ENCODE data around the gene RNF44.

RNF44 gene

DNA sequence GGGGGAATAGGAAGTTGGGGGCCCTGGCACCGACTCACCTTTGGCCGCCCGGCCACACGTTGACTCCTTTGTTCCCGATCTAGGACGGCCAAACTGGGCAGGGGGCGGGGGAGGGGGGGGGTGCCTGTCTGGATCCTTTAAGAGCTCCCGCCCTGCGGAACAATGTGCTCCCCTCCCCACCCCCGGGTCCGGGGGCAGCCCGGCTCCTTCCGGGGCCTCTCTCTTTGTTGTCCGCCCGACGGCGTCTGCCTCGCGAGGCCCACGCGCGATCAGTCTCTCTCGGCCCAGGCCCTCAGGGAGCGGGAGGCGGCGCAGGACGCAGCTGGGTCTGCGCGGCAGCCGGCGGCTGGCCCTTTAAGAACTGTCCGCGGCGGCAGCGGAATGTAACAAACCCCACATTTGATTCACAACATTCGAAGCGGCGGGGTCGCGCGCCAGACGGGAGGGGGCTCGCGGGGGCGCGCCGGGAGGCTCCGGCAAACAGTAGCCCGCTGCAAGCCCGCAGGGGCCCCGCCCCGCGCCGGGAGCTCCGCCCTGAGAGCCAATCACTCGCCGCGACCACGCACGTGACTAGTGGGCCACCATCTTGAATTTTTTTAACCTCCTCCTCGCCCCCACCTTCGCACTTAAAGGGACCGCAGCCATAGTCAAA is at the start of gene RNF44:
RNF44 (minus strand) TSS at position 501 of the 652 bp plus-strand sequence. CDS start 4,930 bp downstream, outside the sequence.
- DNase-seq, result peak; percentile 98

DNA sequence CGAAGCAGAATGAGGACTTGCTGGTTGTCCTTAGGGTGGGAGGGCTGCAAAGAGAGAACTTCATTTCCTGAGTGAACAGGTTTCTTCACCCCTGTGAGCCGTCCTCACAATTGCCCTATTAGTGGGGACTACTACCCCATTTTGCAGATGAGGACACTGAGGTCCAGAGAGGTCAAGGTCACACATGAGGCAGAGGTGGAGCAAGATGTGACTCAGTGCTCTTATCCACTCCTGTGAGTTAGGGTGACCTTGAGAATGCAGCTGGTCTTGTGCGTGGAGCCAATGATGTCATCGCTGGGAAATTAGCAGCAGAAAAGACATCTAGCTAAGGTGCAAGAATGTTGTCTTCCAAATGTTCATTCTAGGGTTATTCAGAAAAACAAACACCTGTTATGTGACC is 45.9 kb upstream of the RNF44 start:
- no peak for DNase-seq

DNA sequence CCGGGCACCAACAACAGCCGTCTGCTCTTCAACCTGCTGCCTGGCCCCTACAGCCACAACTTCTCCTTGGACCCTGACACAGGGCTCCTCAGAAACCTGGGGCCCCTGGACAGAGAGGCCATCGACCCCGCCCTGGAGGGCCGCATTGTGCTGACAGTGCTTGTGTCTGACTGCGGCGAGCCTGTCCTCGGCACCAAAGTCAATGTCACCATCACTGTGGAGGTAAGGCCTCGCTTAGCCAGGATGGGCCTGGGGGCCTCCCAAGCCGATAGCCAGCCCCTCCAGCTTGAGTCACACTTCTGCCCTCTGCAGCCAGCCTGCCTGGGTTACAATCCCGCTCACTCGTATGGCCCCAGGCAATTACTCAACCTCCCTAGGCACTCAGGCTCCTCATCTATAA is 44.2 kb upstream of the RNF44 start:
- DNase-seq, result no peak

DNA sequence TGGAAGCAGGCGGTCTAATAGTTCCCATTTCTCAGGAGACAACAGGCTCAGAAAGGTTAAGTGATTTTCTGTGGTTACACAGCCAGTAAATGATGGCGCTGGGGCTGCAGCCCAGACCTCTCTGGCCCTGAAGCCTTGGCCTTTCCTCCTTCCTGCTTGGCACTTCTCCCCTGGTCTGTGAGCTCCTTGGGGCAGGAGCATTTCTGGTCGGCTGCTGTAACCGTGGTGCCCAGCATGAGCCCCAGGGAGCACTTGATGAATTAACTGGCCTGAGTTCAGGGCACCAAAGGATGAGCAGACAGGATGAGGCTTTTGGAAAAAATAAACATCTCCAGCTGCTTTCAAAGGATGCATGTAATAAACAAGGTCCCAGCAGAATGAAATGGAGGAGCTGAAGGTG is 42.1 kb upstream of the RNF44 start:
- no peak for DNase-seq

DNA sequence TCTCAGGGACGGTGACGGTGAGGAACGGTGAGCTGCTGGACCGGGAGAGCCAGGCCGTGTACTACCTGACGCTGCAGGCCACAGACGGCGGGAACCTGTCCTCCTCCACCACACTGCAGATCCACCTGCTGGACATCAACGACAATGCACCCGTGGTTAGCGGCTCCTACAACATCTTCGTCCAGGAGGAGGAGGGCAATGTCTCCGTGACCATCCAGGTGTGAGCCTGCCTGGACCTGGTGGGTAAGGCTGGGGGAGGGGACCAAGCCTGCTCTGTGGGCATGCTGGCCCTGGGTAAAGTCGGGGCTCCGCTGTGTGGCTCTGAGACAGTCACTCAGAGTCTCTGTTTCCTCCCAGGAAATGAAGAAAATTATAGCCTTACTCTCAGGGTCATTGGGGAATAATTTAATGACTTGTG is 41.2 kb upstream of the RNF44 start:
- DNase-seq, result peak; percentile 59

DNA sequence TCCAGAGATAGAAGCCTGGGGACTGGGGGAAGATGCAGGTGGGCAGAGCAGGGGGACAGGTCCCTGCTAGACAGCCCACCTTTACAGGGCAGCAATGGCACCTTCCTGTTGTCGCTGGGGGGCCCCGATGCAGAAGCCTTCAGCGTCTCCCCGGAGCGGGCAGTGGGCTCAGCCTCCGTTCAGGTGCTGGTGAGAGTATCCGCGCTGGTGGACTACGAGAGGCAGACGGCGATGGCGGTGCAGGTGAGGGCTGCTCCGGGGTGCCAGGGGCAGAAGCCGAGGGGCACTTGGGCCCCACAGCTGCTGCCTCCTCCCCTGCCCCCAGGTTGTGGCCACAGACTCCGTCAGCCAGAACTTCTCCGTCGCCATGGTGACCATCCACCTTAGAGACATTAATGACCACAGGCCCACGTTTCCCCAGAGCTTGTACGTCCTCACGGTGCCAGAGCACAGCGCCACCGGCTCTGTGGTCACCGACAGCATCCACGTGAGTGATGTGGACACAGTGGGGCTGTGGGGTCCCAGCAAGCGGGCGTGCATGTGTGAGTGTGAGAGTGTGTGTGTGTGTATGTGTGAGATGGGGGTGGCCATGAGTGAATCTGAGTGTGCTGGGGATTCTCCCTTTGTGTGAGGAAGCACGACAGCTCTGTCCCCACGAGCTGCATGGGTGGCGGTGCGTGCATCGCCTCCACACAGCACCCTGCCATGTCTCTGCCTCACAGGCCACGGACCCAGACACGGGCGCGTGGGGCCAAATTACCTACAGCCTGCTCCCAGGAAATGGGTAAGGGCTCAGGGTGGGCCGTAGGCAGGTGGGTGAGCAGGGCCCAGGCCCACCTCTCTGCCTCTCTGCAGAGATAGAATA is 40.3 kb upstream of the RNF44 start:
- no peak for DNase-seq

DNA sequence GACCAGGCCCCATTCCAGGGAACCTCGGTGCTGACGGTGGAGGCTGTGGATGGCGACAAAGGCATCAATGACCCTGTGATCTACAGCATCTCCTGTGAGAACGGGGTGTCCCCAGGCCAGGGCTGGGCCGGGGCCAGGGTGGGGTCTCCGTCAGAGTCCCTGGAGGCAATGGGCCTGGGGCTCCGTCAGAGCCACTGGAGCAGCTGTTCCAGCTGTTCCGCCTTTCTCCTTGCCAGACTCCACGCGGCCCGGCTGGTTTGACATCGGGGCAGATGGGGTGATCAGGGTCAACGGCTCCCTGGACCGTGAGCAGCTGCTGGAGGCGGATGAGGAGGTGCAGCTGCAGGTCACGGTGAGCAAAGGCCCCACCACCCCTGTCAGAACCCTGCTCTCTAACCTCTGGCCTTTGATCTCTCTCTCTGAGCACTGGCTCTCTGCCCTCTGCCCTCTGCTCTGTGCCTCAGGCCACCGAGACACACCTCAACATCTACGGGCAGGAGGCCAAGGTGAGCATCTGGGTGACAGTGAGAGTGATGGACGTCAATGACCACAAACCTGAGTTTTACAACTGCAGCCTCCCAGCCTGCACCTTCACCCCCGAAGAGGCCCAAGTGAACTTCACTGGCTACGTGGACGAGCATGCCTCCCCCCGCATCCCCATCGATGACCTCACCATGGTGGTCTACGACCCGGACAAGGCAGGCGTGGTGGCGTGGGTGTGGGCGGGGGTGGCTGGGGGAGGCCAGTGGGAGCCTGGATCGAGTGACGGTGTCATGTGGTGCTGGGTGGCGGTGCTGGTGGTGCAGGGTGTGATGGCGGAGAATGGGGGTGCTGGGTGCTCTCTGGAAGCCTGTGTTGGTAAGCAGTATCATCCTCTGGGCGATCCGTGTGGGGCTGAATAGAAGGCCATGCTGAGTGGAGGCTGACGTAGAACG is 38.6 kb upstream of the RNF44 start:
- no peak for DNase-seq

DNA sequence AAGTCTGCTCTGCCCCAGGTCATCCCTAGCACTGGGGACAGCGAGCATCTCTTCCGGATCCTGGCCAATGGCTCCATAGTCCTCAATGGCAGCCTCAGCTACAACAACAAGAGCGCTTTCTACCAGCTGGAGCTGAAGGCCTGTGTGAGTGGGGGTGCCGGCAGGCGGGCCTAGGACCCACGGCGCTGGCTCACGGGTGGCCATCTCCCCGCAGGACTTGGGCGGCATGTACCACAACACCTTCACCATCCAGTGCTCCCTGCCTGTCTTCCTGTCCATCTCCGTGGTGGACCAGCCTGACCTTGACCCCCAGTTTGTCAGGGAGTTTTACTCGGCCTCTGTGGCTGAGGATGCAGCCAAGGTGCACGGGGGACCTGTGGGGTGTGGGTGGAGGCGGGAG is 37.9 kb upstream of the RNF44 start:
- no peak for DNase-seq

DNA sequence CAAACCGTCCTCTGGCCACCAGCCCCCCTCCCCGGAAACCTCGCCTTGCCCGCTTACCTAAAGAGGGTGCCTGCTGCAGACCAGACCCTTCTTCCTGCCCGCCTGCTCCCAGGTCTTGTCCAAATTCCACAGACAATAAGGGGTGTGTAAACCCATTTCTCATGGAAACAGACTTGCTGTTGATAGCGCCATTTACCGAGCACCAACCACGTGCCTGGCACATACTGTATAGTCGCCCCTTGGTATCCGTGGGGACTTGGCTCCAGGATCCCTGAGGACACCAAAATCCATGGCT is 37.0 kb upstream of the RNF44 start:
- DNase-seq, result no peak

DNA sequence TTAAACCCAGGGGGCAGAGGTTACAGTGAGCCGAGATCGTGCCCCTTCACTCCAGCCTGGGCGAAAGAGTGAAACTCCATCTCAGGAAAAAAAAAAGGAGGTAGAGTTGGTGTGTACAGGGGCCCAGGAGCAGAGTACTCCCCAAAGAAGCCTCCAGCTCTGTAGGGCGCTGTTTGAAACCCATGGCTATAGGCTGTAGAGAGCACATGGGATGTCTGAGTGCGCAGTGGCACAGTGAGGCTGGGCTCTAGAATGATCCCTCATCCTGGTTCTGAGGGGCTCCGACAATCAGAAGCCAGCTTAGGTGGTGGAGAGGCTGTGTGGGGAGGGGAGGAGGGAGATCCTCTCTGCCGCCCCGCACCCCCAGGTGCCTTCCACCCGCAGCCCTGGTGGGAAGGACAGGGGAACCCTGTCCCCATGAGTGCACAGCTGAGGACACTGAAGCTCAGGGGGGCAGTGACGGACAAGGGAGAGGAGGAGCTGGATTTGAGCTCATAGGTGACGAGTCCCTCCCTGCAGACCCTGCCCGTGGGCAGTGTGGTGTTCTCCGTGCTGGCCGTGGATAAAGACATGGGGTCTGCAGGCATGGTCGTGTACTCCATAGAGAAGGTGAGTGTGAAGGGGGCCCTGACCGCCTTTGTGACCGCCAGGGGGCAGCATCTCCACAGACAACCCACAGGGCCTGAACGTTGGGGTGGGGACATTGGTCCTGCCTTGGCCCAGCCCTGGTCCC is 36.5 kb upstream of the RNF44 start:
- peak; percentile 79 for DNase-seq

DNA sequence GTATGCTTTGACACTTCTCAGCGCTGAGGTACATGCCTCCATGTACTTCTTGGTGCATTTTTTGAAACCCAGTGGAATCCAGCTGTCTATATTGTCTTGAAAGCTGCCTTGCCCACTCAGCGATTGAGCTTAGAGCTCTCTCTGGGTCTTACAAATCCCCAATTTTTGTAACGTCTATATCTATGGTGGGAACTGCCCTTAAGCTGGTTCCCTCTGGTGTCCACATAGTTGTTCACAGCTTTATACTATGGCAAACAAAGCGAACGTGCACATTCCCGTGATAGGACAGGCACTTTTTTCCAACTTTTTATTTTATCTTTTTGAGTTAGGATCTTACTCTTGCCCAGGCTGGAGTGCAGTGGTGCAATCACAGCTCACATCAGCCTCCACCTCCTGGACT is 32.8 kb upstream of the RNF44 start:
- no peak for DNase-seq

DNA sequence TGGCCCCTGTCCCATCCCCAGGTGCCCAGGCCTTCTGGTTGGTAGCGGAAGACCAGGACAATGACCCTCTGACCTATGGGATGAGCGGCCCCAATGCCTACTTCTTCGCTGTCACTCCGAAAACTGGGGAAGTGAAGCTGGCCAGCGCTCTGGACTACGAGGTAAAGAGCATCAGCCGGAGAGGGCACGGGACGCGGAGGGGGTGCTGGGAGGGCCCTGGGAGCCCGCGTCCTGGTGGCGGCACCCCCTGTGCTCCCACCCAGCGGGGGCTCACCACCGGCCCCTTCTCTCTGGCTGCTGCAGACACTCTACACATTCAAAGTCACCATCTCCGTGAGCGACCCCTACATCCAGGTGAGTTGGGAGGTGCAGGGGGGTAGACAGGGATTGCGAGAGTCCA is 31.5 kb upstream of the RNF44 start:
- no peak for DNase-seq

DNA sequence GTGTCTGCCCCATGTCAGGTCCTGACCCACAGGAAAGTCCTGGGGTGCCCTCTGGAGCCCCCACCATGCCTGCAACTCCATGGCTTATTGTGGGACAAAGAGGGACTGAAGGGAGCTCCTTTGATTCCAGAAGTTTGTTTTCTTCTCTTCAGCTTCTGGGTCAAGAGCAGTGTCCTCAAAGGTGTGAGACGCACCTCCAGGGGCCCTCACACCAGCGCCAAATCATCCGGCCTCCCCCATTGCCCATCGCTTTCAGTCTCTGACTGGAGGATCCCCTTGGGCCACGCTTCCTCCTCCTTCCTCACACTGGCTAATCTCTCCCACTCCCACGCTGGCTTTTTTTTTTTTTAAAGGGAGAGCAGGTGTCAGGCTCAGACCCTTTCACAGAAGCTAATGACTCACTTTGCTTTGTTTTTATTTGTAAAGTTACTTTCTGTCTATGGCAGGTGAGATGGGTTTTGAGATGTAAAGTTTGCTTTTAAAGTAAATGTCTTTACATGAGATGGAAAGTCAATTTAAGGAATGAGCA is 28.6 kb upstream of the RNF44 start:
- DNase-seq, result no peak

DNA sequence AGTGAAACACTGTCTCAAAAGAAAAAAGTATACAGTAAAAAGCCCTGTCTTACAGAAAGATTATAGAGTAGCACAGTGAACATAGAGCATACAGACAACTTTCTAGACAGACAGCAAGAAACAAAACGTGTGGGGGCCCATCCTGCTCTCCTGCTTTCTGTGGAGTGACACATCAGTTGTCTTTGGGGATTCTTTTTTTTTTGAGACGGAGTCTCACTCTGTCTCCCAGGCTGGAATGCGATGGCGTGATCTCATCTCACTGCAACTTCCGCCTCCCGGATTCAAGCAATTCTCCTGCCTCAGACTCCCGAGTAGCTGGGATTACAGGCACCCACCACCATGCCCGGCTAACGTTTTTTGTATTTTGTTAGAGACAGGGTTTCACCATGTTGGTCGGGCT is 26.8 kb upstream of the RNF44 start:
- DNase-seq, result no peak

DNA sequence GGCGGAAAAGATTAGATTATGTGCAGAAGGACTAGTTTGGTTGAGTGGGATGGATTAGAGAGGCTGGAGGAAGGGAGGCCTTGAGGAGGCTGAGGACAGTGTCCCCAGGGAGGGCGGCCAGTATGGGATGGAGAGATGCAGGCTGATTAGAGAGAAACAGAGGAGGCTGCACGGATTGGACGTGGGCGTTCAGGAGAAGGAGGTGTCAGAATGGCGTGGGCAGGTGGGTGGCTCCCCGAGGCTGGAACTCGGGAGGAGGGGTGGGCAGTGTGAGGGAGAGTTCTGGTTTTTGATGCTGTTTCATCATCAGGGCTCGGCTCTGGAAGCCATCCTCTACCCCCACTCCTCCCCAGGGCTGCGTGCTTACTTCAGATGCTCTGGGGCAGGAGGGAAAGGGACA is 25.0 kb upstream of the RNF44 start:
- DNase-seq, result no peak

DNA sequence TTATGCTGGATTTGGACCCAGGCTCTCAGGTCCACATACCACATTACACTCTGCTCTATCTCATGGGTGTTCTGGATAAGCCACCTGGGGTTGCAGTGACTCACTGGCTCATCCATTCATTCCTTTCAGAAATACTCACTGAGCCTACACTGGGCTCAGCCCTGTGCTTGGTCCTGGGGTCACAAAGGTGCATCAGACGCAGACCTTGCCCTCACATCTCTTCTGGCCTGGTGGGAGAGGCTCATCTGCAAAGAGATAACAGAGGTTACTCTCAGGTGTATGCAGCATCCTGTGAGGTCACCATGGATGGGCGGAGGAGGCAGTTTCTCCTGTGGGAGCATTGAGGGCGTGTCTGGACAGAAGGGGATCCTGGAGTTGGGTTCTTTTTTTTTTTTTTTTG is 24.1 kb upstream of the RNF44 start:
- no peak for DNase-seq

DNA sequence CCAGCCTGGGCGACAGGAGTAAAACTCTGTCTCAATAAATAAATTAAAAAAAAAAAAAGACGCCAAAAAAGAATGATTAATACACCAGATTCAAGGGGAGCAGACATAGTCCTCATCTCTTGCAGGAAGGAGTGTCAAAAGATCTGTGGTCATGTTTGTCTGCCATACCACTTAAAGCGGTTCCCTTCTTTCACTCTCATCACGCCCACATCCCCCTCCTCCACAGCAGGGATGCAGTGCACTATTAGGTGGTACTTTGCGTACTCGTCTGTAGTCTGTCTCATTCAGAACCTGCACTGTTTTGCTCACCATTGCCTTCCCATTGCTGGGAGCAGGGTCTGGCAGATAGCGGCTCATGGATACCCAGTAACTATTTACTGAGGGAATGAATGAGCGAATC is 23.2 kb upstream of the RNF44 start:
- peak; percentile 41 for DNase-seq

DNA sequence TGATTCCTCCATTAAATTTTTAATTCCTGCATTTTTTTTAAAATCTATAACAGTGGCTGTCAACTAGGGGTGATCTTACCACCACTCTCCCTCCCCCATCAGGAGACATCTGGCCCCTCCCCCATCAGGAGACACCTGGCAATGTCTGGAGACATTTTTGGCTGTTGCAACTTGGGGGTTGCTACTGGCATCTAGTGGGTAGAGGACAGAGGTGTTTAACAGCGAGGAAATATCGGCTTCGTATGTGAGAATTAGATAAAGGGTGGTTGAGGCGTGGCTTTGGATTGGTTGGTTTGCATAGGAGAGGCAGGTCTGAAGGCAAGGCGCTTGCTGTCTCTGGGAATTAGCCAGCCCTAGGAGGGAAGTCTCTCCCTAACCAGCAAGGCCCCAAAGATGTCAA is 22.5 kb upstream of the RNF44 start:
- DNase-seq, result peak; percentile 93

DNA sequence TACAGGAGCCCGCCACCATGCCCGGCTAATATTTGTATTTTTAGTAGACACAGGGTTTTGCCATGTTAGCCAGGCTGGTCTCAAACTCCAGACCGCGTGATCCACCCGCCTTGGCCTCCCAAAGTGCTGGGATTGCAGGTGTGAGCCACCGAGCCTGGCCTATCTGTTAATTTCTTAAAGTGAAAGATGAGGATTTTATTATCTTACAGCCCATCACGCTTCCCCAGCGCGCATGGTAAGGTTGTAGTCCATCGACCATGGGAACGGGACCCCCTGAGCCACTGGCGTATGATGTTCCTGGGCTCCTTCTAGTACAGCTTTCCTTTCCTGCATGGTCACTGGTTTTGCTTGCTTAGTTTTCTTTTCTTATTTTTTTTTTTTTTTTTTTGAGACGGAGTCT is 20.6 kb upstream of the RNF44 start:
- no peak for DNase-seq

DNA sequence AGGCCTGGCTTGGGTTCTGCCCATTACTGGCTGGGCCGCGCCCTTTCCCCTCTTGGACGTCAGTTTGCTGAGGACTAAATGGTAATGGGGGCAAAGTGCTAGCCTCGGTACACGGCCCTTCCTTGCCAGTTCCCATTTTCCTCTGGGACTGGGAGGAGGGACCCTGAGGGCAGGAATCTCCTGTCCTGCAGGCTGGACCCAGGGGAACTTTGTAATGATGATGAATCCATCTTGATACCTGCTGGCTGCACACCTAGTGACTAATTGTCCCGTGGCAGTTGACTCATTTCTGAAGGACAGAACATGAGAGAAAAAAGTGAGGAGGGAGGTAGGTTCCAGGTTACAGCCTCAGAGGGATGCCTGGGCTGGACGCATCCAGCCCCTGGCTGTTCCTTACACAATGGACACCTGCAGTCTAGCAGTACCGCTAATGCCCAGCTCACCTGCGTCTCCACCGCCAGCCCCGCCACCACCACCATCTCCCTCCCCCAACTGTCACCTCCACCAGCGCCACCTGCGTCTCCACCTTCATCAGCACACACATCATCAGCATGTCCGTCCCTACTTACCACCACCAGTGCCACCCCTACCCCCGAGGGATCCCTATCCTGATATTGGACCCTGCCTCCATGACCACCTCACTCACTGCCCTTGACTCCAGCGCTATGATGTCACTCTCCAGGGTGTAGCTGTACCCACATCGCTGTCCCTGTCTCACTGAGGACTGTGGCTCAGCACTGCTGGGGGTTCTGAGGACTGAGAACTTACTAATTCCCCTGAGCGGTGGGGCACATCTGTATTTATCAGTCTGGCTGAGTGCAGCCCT is 16.3 kb upstream of the RNF44 start:
- DNase-seq, result no peak

DNA sequence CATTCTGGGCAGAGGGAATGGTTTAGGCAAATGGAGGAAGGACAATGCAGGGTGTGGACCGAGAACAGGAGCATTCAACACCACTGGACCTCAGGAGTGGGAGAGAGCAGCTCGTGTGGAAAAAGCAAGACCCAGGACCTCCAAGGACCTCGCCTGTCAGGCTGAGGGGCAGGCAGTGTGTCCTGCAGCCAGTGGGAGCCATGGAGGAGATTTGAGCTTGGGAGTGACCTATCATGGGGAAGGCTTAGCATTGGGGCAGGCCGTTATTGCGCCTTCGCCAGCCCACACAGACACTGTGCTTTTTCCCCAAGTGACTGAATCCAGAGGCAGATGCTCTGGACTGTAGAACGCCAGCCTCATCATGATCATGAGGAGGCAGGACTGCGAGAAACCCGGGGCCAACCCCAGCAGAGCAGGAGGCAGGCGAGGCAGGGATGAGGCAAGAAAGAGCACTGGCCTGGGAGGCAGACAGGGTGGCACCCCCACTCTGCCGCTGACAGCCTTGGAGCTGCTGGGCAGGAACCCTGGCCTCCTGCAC is 15.2 kb upstream of the RNF44 start:
- DNase-seq, result no peak

Measured in hematopoietic multipotent progenitor cell treated with erythropoietin and hydrocortisone succinate and interleukin-3 and kit ligand, for 6 days (in vitro differentiated cells).